Hindlimb muscle (tissue), 1 donor: ENCODE results near the gene NDUFA12. TPM values are rescaled to one million over a fixed set of nuclear protein-coding genes. Genes with fewer than 3 reads are reported as not detected.

ENCODE experiments used
- DNase-seq: peaks from one replicate; pipeline ENCODE4 v3.0.0-alpha.2; 2013
- polyA plus RNA-seq: library from polyadenylated mRNA; unstranded; fragments of 120-200 nt; gene quantifications from one replicate; pipeline ENCODE4 v1.2.1, GENCODE V29; 2013; ENCODE audit not compliant: insufficient read length

The NDUFA12 gene
- polyA plus RNA-seq, 1 donor: 74.6 TPM

DNA sequence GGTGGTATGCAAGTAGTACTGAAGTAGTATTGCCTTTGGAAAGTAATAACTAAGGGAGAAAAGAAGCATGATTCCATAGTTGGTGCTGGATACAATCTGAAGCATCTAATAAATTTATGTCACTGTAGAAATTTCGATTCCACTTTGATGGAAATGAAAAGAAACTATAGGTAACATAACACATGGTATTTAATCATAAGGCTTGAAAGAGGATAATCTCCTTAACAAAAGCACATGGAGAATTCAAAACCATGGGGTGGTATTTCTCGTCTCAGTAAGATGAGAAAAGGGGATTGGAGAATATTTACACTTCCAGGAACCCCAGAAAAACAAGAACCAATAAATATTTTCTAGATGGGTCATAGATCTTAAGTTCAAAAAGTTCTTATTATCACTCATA is 72.7 kb downstream of the NDUFA12 start:
- no peak for DNase-seq

DNA sequence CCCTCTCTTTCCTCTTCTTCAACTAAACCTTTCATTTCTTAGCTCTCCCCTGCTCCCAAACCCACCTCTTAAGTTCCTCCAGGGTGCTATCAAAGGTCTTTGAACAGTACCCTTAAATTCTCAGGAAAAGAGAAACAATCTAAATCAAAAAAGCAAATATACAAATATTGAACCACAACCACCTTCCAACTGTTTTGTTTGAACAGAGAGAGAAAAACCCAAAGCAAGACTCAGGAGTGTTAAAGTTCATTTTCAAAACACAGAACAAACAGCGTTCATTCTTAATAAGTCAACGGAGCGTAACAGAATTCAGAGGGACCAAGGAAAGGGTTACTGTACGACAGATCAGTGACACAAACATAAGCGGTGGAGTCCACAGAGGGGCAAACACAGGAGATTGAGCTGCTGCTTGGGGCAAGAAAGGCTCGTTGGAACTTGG is 73.3 kb downstream of the NDUFA12 start:
- no peak for DNase-seq

DNA sequence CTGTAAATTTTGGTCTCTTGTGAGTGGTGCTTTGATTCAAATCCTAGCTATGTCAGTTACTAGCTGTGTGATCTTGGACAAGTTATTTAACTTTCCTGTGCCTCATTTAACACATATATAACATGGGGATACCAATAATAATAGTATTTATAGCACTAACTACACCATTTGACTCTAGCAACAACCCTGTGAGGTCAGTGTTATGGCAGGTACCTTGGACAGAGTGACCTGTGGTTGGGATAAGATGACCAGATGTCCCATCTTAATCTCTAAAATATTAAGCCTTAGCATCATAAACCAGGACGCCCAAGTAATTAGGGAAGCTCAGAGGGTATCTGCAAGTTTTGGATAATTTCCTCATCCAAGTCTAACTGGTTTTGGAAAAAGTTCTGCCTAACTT is 73.7 kb downstream of the NDUFA12 start:
- no peak for DNase-seq

DNA sequence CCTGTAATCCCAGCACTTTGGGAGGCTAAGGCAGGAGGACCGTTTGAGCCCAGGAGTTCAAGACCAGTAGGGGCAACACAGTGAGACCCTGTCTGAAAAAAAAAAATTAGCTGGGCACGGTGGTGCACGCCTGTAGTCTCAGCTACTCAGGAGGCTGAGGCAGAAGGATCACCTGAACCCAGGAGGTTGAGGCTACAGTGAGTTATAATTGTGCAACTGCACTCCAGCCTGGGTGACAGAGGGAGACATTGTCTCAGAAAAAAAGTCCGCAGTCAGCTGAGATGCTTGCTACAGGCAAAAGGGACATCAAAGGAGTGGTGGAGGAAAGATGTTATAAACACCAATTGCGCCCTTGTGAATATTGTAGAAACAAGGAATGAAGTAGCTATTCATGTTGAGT is 77.8 kb downstream of the NDUFA12 start:
- DNase-seq: no peak

DNA sequence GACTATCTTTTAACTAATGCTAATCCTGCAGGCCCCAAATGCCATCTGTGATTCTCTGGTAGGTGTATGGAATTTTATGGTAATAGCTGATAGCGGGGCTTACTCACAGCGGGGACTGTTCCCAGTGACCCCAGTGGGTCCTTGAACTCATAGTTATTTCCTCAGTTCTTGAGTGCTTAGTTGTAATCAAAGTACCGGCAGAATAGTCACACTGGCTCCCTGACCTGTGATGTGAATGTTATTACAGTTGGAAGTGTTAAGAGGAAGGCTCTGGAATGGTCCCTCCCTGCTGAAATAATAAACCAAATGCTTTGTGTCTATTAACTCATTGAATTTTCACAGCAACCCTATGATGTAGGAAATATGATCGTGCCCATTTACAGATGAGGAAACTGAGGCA is 78.3 kb downstream of the NDUFA12 start:
- DNase-seq: no peak

DNA sequence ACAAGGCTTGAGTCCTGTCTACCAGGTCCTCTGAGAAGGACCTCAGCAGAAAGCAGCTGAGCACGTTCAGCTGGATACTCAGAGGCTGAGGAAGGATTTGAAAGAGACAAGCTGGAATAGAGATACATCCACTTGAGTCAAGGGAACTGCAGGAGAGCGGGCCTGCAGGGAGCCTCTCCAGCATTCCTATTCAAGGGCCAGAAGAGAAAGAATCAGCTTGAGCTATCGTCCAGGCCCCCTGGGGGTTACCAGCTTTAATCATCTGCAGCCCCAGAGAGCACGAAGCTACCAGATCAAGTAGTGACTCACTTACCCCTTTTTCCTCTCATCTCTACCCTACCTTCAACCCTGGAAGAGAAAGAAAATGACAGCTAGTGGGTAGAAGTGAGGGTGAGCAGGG is 80.9 kb downstream of the NDUFA12 start:
- no peak for DNase-seq

Other genes starting within 250 kb of the NDUFA12 start
- 36.4 TPM for gene NR2C1, start 69.9 kb upstream of the NDUFA12 start, polyA plus RNA-seq
- gene FGD6, start 213.8 kb upstream of the NDUFA12 start, polyA plus RNA-seq: 3.4 TPM
- gene VEZT, start 214.1 kb upstream of the NDUFA12 start, polyA plus RNA-seq: 75.1 TPM